Vagina (tissue), 2 donors: ENCODE results near the gene COPB2.

ENCODE experiments used
- POLR2A ChIP-seq, 2 donors: fragments of 450-650 bp; IDR thresholded peaks; one replicate each; pipeline ENCODE4 v1.6.1; 2017; ENCODE audit warnings: antibody characterized with exemption in 2 of 2, mild to moderate bottlenecking in 2 of 2, moderate library complexity in 2 of 2
- POLR2AphosphoS5 ChIP-seq, 2 donors: sonication (generic); formaldehyde crosslinking; IDR thresholded peaks; one replicate each; pipeline ENCODE4 v1.9.0; 2017; ENCODE audit warnings: antibody characterized with exemption in 2 of 2, mild to moderate bottlenecking in 2 of 2, low read depth in 1 of 2; ENCODE audit not compliant: insufficient read depth in 1 of 2
- TF ChIP-seq, protein P1 (sequence below), 3 experiments: fragments of 450-650 bp in 2 of 3; fragments of 200-600 bp in 1 of 3; sonication (generic) in 1 of 3; IDR thresholded peaks; one replicate each; pipeline ENCODE4 v1.5.1; 2017 to 2019; ENCODE audit warnings: antibody characterized with exemption in 3 of 3, mild to moderate bottlenecking in 2 of 3, moderate library complexity in 2 of 3

DNA sequence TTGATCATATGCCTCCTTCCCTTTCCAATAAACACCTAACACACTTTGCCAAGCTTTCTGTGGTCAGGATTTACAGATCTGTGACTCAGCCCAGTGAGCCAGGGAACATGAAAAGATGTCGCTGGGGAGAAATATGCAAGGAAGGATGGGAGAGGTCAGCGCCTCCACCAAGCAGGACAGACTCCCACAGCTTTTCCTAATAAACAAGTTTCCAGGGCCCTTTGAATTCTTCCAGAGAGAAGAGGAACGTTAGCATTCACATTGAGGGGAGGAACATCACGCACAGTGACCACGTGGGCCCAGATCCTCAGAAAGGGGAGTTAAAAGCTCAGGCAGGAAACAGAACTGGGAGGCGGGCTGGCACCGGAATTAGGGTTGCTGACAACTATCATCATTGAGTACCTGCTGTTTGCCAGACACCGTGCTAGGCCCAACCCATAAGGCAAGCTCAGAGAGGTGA lies 78.9 kb downstream of the COPB2 start:
- TF ChIP-seq, protein P1, sequence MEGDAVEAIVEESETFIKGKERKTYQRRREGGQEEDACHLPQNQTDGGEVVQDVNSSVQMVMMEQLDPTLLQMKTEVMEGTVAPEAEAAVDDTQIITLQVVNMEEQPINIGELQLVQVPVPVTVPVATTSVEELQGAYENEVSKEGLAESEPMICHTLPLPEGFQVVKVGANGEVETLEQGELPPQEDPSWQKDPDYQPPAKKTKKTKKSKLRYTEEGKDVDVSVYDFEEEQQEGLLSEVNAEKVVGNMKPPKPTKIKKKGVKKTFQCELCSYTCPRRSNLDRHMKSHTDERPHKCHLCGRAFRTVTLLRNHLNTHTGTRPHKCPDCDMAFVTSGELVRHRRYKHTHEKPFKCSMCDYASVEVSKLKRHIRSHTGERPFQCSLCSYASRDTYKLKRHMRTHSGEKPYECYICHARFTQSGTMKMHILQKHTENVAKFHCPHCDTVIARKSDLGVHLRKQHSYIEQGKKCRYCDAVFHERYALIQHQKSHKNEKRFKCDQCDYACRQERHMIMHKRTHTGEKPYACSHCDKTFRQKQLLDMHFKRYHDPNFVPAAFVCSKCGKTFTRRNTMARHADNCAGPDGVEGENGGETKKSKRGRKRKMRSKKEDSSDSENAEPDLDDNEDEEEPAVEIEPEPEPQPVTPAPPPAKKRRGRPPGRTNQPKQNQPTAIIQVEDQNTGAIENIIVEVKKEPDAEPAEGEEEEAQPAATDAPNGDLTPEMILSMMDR (IDR thresholded peaks at IDR 0.05), result no peak
- peak in 1 of 2 donors; percentile 27 for TF ChIP-seq POLR2AphosphoS5 (IDR thresholded peaks at IDR 0.05; ENCODE audit: insufficient read depth in 1 of 2, low read depth in 1 of 2)
- no peak for TF ChIP-seq POLR2A (IDR thresholded peaks at IDR 0.05)
